GM13976 (cell line): ENCODE measurements around the gene CSNK2A3.

ENCODE experiments used
- DNase-seq: peaks from one replicate; pipeline ENCODE4 v3.0.0; 2012; ENCODE audit warnings: low spot score
- CTCF ChIP-seq: IDR thresholded peaks from 2 replicates; pipeline ENCODE4 v1.5.1; 2012; ENCODE audit warnings: borderline replicate concordance, mild to moderate bottlenecking; ENCODE audit not compliant: insufficient read depth; ENCODE audit errors: extremely low read depth, missing control alignments, control extremely low read depth
- in situ Hi-C: fragments of 300-500 bp; cut with MboI; formaldehyde crosslinking; loops from one replicate; pipeline ENCODE4 v1.12.0; 2022; ENCODE audit warnings: low sequenced_read_pairs, mixed read lengths, inconsistent platforms; ENCODE audit not compliant: unreplicated experiment

The CSNK2A3 gene

GRCh38 chr11:11332141-11332710 is 20.8 kb downstream of the CSNK2A3 start:
- no peak for TF ChIP-seq CTCF
- in situ Hi-C loops = no loop called here
- DNase-seq = no peak

- TF ChIP-seq CTCF = no peak
- no peak for DNase-seq
- in situ Hi-C loops = no loop called here
These were observed 23.8 kb downstream of the CSNK2A3 start for GRCh38 chr11:11329062-11329806.

GRCh38 chr11:11324090-11324489 is 29.0 kb downstream of the CSNK2A3 start:
- DNase-seq = no peak
- in situ Hi-C loops = no loop called here
- TF ChIP-seq CTCF = no peak

DNA sequence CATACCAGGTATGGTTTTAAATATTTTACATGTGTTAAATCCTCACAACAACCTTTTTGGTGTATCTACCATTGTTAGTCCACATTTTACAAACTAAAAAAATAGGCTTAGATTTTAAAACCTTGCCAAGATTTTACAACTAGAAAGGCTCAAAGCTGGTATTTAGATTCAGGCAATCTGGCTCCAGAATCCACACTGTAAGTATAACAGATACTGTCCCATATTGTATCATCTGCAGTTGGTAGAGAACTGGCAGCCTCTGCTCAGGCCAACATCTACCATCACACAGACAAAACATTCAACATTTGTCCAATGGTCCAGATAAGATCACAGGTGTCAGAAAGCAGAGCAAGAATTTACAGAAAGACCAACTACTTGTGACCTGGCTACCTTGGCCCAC is 30.9 kb downstream of the CSNK2A3 start:
- no peak for TF ChIP-seq CTCF

DNA sequence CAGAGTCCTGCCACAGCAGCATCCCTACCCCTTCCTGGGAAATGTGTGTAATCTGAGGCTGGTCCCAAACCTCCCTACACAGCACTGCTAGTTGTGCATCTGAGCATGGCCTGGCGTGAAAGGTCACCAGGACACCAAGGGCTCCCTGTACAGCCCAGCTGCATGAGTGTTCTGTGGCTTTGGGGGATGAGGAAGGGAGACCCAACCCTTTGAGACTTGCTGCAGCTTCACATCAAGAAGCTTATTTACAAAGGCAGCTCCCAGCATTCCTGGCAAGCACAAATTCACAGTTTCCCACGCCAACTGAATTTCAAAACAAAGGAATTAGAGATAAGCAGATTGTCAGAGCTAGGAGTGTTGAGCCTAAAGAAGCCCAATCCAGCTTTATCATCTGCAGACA is 32.2 kb downstream of the CSNK2A3 start:
- no peak for TF ChIP-seq CTCF
- in situ Hi-C loops = no loop called here
- DNase-seq = no peak

More for the DNA sequence above, 30.9 kb downstream of the CSNK2A3 start:
- in situ Hi-C loops = no loop called here
- no peak for DNase-seq

GRCh38 chr11:11318961-11319360 is 34.1 kb downstream of the CSNK2A3 start:
- DNase-seq = no peak

More at GRCh38 chr11:11318961-11319360, 34.1 kb downstream of the CSNK2A3 start:
- TF ChIP-seq CTCF = no peak
- in situ Hi-C loops = no loop called here
